ENCODE results near the gene INPP5D. TPM values are rescaled to one million over a fixed set of nuclear protein-coding genes. Genes with fewer than 3 reads are reported as not detected.

INPP5D gene
- total and polyA plus RNA-seq, 2 of the 13 experiments (the other 11 are each of a cell fraction or from before 2014, with no cell fraction given) = 16.7 to 18.0 TPM

DNA sequence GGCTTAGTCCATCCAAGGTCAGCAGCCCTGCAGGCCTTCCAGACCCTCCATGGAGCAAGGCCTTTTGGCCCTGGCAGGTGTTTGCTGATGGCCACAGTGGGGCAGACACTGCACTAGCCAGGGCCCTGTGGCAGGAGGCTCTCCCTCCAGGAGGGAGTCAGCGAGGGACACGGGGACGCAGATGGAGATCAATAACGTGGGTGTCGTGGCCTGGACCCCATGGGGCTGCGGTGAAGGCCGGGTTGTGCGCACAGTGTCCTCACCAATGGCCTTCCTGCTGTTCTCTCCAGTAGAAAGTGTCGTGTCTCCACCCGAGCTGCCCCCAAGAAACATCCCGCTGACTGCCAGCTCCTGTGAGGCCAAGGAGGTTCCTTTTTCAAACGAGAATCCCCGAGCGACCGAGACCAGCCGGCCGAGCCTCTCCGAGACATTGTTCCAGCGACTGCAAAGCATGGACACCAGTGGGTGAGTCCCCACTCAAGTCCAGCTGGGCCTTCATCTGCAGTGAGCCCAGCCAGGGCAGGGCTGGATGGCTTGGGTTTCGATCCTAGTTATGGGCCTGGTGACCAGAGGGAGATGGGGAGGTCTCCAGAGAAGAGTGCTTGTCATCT lies 65.4 kb downstream of the INPP5D start:
- POLR2A ChIA-PET = no interaction called here
- no peak for ATAC-seq
- BruUV-seq (replicated peaks) = no TSS peak
- no peak overlapping the region for H3K27ac ChIP-seq (ENCODE audit: extremely low read length, insufficient read depth, low read length)
- in situ Hi-C loops (cut with HindIII; ENCODE audit: extremely low pct_ligation_motif_present, low pct_unique_long_range_greater_than_20kb) (no loop called here), intact Hi-C loops (cut with micrococcal nuclease; ENCODE audit: unreplicated experiment) (no loop called here)
- peaks cover 12% of the 10 kb centered on the region for H3K4me1 ChIP-seq (ENCODE audit: insufficient read depth, low read length)
- no peak overlapping the region for H3K4me2 ChIP-seq (ENCODE audit: low read depth, low read length)
- H3K9me3 ChIP-seq (ENCODE audit: low read length) = no peaks in the 10 kb centered on the region
- 95% methylated on average over 20 of the region's 20 CpGs for WGBS (ENCODE audit: low lambda C conversion rate)
- no peak overlapping the region for H3K9ac ChIP-seq (ENCODE audit: insufficient read depth, low read depth, low read length)
- CTCF ChIA-PET (ENCODE audit: low intra/inter-chr PET ratio, low total read pairs) = no interaction called here
- H4K20me1 ChIP-seq (ENCODE audit: insufficient read depth, low read length) = no peaks in the 10 kb centered on the region
- no peaks in the 10 kb centered on the region for H3K27me3 ChIP-seq (ENCODE audit: control insufficient read depth in 1 of 2, insufficient read depth in 2 of 2, low read length in 2 of 2)
- TF ChIP-seq REPIN1 (CRISPR knock-in tag; IDR thresholded peaks at IDR 0.05; ENCODE audit: borderline replicate concordance, low read depth) (no peak), ZNF678 (CRISPR knock-in tag; IDR thresholded peaks at IDR 0.05) (no peak)
- no peak for FAIRE-seq
- H3K36me3 ChIP-seq (replicated peaks in 1 of 2; ENCODE audit: control insufficient read depth in 1 of 2, insufficient read depth in 2 of 2, low read length in 2 of 2) = peaks cover 4 to 29% of the 10 kb centered on the region in 2 experiments; a peak in 4 of 5 replicates
- no peak overlapping the region for H2AFZ ChIP-seq (ENCODE audit: low read length)
- DNase-seq (ENCODE audit: low spot score) = no peak
- no peak overlapping the region for H3K4me3 ChIP-seq (replicated peaks in 1 of 3; ENCODE audit: insufficient read depth in 1 of 3, low read depth in 2 of 3, low read length in 3 of 3)
- H3K79me2 ChIP-seq (ENCODE audit: insufficient read depth, low read length) = no peaks in the 10 kb centered on the region

DNA sequence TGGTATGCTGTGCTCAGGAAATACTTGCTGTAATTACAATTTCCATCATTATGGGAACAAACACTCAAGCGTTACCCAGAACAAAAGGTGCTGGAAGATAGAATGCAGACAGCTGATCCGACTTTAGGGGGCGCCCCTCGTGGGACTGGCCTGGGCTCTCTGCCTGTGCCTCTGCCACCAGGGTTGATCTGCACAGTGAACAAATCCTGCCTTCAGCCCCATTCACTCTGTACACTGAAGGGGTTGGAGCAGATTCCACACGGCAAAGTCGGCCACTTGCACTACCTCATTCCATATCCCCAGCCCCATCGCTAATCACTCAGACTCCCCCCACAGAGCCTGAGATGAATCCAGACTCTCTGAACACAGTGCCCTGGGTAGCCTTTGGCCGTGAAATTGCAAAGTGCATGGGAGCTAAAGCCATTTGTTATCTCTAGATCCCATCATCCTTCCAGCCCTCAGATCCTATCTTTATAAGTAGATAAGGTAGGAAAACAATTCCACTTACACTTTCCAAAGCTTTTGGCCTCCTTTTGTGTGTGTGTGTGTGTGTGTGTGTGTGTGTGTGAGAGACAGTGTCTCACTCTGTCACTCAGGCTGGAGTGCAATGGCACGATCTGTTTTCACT lies 69.3 kb downstream of the INPP5D start:
- BruUV-seq (replicated peaks) = no TSS peak
- in situ Hi-C loops (cut with HindIII; ENCODE audit: extremely low pct_ligation_motif_present, low pct_unique_long_range_greater_than_20kb) = no loop called here
- TF ChIP-seq IKZF1 (IDR thresholded peaks at IDR 0.05) = no peak
- no peak for TF ChIP-seq ZNF616 (CRISPR knock-in tag; IDR thresholded peaks at IDR 0.05; ENCODE audit: low read depth)
- no peak for TF ChIP-seq ZNF383 (CRISPR knock-in tag; IDR thresholded peaks at IDR 0.05; ENCODE audit: borderline replicate concordance)
- TF ChIP-seq FOXK2 (IDR thresholded peaks at IDR 0.05) = no peak
- TF ChIP-seq FOSL2 (CRISPR knock-in tag; IDR thresholded peaks at IDR 0.05) = no peak
- no peak for TF ChIP-seq MEIS1 (CRISPR knock-in tag; IDR thresholded peaks at IDR 0.05; ENCODE audit: borderline replicate concordance)
- TF ChIP-seq ESRRA (CRISPR knock-in tag; IDR thresholded peaks at IDR 0.05; ENCODE audit: low read depth) = no peak
- 0 out of 2 replicates have a peak, but pooled peaks have one; percentile 19 for TF ChIP-seq RAD21 (CRISPR knock-in tag; IDR thresholded peaks at IDR 0.05)
- TF ChIP-seq RBFOX2 (IDR thresholded peaks at IDR 0.05; ENCODE audit: low read depth, low read length) = no peak
- TF ChIP-seq NKX3-1 (CRISPR knock-in tag; IDR thresholded peaks at IDR 0.05) = no peak
- TF ChIP-seq, protein P1, sequence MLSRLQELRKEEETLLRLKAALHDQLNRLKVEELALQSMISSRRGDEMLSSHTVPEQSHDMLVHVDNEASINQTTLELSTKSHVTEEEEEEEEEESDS (CRISPR knock-in tag; IDR thresholded peaks at IDR 0.05; ENCODE audit: borderline replicate concordance) = no peak
- no peak for TF ChIP-seq KLF9 (CRISPR knock-in tag; IDR thresholded peaks at IDR 0.05; ENCODE audit: low read depth)
- TF ChIP-seq GZF1 (CRISPR knock-in tag; IDR thresholded peaks at IDR 0.05) = no peak
- TF ChIP-seq ZFP37 (CRISPR knock-in tag; IDR thresholded peaks at IDR 0.05; ENCODE audit: borderline replicate concordance) = no peak
- TF ChIP-seq, protein P2, sequence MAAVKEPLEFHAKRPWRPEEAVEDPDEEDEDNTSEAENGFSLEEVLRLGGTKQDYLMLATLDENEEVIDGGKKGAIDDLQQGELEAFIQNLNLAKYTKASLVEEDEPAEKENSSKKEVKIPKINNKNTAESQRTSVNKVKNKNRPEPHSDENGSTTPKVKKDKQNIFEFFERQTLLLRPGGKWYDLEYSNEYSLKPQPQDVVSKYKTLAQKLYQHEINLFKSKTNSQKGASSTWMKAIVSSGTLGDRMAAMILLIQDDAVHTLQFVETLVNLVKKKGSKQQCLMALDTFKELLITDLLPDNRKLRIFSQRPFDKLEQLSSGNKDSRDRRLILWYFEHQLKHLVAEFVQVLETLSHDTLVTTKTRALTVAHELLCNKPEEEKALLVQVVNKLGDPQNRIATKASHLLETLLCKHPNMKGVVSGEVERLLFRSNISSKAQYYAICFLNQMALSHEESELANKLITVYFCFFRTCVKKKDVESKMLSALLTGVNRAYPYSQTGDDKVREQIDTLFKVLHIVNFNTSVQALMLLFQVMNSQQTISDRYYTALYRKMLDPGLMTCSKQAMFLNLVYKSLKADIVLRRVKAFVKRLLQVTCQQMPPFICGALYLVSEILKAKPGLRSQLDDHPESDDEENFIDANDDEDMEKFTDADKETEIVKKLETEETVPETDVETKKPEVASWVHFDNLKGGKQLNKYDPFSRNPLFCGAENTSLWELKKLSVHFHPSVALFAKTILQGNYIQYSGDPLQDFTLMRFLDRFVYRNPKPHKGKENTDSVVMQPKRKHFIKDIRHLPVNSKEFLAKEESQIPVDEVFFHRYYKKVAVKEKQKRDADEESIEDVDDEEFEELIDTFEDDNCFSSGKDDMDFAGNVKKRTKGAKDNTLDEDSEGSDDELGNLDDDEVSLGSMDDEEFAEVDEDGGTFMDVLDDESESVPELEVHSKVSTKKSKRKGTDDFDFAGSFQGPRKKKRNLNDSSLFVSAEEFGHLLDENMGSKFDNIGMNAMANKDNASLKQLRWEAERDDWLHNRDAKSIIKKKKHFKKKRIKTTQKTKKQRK (IDR thresholded peaks at IDR 0.05; ENCODE audit: low read length) = no peak

More for the DNA sequence above, 69.3 kb downstream of the INPP5D start:
- no peaks in the 10 kb centered on the region for H3K79me2 ChIP-seq (ENCODE audit: insufficient read depth, low read length)
- ATAC-seq (peak; percentile 82), DNase-seq (ENCODE audit: low spot score) (no peak), FAIRE-seq (peak; percentile 48)
- no peaks in the 10 kb centered on the region for H4K20me1 ChIP-seq (ENCODE audit: insufficient read depth, low read length)
- no peaks in the 10 kb centered on the region for H3K27me3 ChIP-seq (ENCODE audit: control insufficient read depth in 1 of 2, insufficient read depth in 2 of 2, low read length in 2 of 2)
- CTCF ChIA-PET (ENCODE audit: low intra/inter-chr PET ratio, low total read pairs) = no interaction called here
- no peak overlapping the region for H3K4me3 ChIP-seq (replicated peaks in 1 of 3; ENCODE audit: insufficient read depth in 1 of 3, low read depth in 2 of 3, low read length in 3 of 3)
- H3K27ac ChIP-seq (ENCODE audit: extremely low read length, insufficient read depth, low read length) = no peak overlapping the region
- WGBS (ENCODE audit: low lambda C conversion rate) = 83% methylated on average over 9 of the region's 9 CpGs
- H3K4me2 ChIP-seq (ENCODE audit: low read depth, low read length) = no peak overlapping the region
- intact Hi-C loops (cut with micrococcal nuclease; ENCODE audit: unreplicated experiment) = no loop called here
- no peaks in the 10 kb centered on the region for H3K4me1 ChIP-seq (ENCODE audit: insufficient read depth, low read length)
- POLR2A ChIA-PET = no interaction called here
- peaks cover 6 to 27% of the 10 kb centered on the region in 2 experiments; a peak in 4 of 5 replicates for H3K36me3 ChIP-seq (replicated peaks in 1 of 2; ENCODE audit: control insufficient read depth in 1 of 2, insufficient read depth in 2 of 2, low read length in 2 of 2)
- no peak overlapping the region for H2AFZ ChIP-seq (ENCODE audit: low read length)
- H3K9me3 ChIP-seq (ENCODE audit: low read length) = no peaks in the 10 kb centered on the region
- H3K9ac ChIP-seq (ENCODE audit: insufficient read depth, low read depth, low read length) = no peak overlapping the region
